HepG2 (cell line): Measurements from ENCODE around the gene PDK2. TPM values are rescaled to one million over a fixed set of nuclear protein-coding genes. Genes with fewer than 3 reads are reported as not detected.

Experiments used
- BRF2 ChIP-seq: sonication (generic); formaldehyde crosslinking; IDR thresholded peaks from 2 replicates; pipeline ENCODE4 v1.8.1; 2022; ENCODE audit warnings: mild to moderate bottlenecking, missing genetic modification reagents
- DBP ChIP-seq: sonication (generic); formaldehyde crosslinking; IDR thresholded peaks from 2 replicates; pipeline ENCODE4 v1.4.0; 2020; ENCODE audit warnings: missing genetic modification reagents; ENCODE audit errors: not compliant biosample characterization
- GLI4 ChIP-seq: sonication (generic); formaldehyde crosslinking; IDR thresholded peaks from 2 replicates; pipeline ENCODE4 v1.5.1; 2020; ENCODE audit warnings: missing genetic modification reagents, mild to moderate bottlenecking, moderate library complexity, borderline replicate concordance
- PITX1 ChIP-seq: sonication (generic); formaldehyde crosslinking; IDR thresholded peaks from 2 replicates; pipeline ENCODE4 v1.5.1; 2020; ENCODE audit warnings: mild to moderate bottlenecking, missing genetic modification reagents
- POGK ChIP-seq: sonication (generic); formaldehyde crosslinking; conservative IDR thresholded peaks from 2 replicates; pipeline ENCODE4 v1.8.0; 2022; ENCODE audit warnings: mild to moderate bottlenecking, moderate library complexity, missing genetic modification reagents
- RAD51 ChIP-seq: fragments of 450-650 bp; IDR thresholded peaks from 2 replicates; pipeline ENCODE4 v1.6.1; 2016; ENCODE audit warnings: borderline replicate concordance
- RBAK ChIP-seq: sonication (generic); formaldehyde crosslinking; IDR thresholded peaks from 2 replicates; pipeline ENCODE4 v1.5.1; 2020; ENCODE audit warnings: mild to moderate bottlenecking, missing genetic modification reagents
- RCOR2 ChIP-seq: IDR thresholded peaks from 2 replicates; pipeline ENCODE4 v1.6.1; 2016; ENCODE audit warnings: missing biosample characterization, missing genetic modification reagents
- RXRA ChIP-seq: sonication (generic); formaldehyde crosslinking; IDR thresholded peaks from 2 replicates; pipeline ENCODE4 v1.5.1; 2020; ENCODE audit warnings: missing genetic modification reagents
- SOX6 ChIP-seq, 2 experiments: fragments of 450-650 bp in 1 of 2; sonication (generic) in 1 of 2; formaldehyde crosslinking in 1 of 2; IDR thresholded peaks; 2 replicates each; pipeline versions ENCODE4 v1.4.0 to v1.6.1; 2017 to 2020; ENCODE audit warnings: antibody characterized with exemption in 1 of 2, mild to moderate bottlenecking in 1 of 2, missing genetic modification reagents in 1 of 2
- U2AF1 ChIP-seq: fragments of 200-400 bp; formaldehyde crosslinking; optimal IDR thresholded peaks from 2 replicates; pipeline ENCODE3; 2017; ENCODE audit warnings: mild to moderate bottlenecking, low read depth, low read length
- ZFYVE20 ChIP-seq: sonication (generic); formaldehyde crosslinking; IDR thresholded peaks from 2 replicates; pipeline ENCODE4 v1.8.0; 2023; ENCODE audit warnings: low read depth, mild to moderate bottlenecking, moderate library complexity, missing genetic modification reagents, borderline replicate concordance
- ZNF20 ChIP-seq: sonication (generic); formaldehyde crosslinking; IDR thresholded peaks from 2 replicates; pipeline ENCODE4 v1.4.0; 2020; ENCODE audit warnings: mild to moderate bottlenecking, moderate library complexity, missing genetic modification reagents
- ZNF274 ChIP-seq: sonication (generic); formaldehyde crosslinking; IDR thresholded peaks from 2 replicates; pipeline ENCODE4 v1.5.1; 2020; ENCODE audit warnings: mild to moderate bottlenecking, missing genetic modification reagents
- ZNF382 ChIP-seq: sonication (generic); formaldehyde crosslinking; IDR thresholded peaks from 2 replicates; pipeline ENCODE4 v1.5.0; 2020; ENCODE audit warnings: missing genetic modification reagents, mild to moderate bottlenecking, borderline replicate concordance
- ZNF496 ChIP-seq: sonication (generic); formaldehyde crosslinking; IDR thresholded peaks from 2 replicates; pipeline ENCODE4 v1.8.1; 2023; ENCODE audit warnings: mild to moderate bottlenecking, moderate library complexity, missing genetic modification reagents; ENCODE audit not compliant: insufficient replicate concordance
- ZNF503 ChIP-seq: sonication (generic); formaldehyde crosslinking; IDR thresholded peaks from 2 replicates; pipeline ENCODE4 v1.4.0; 2020; ENCODE audit warnings: missing genetic modification reagents
- ZNF777 ChIP-seq: sonication (generic); formaldehyde crosslinking; IDR thresholded peaks from 2 replicates; pipeline ENCODE4 v1.4.0; 2020; ENCODE audit warnings: missing genetic modification reagents
- ZNF790 ChIP-seq: sonication (generic); formaldehyde crosslinking; IDR thresholded peaks from 2 replicates; pipeline ENCODE4 v1.8.0; 2022; ENCODE audit warnings: missing genetic modification reagents, mild to moderate bottlenecking, borderline replicate concordance
- ZUFSP ChIP-seq: sonication (generic); formaldehyde crosslinking; IDR thresholded peaks from 2 replicates; pipeline ENCODE4 v1.9.0; 2021; ENCODE audit warnings: missing genetic modification reagents, mild to moderate bottlenecking, borderline replicate concordance
- polyA plus RNA-seq, 8 experiments: library from polyadenylated mRNA; depleted of rRNA in 3 of 8; stranded (reverse) in 7 of 8; unstranded in 1 of 8; fragments of >200 nt; fragmentation: Illumina TruSeq in 4 of 8; extraction: Trizol in 4 of 8; gene quantifications; 2 replicates each; pipeline versions ENCODE4 v1.2.1 to v1.2.3, GENCODE V29; 2011 to 2016; ENCODE audit warnings: low read depth in 4 of 8, missing spikeins in 1 of 8, mixed read lengths in 1 of 8; ENCODE audit not compliant: insufficient read depth in 1 of 8
- total RNA-seq, 5 experiments: library from RNA; depleted of rRNA; stranded (reverse); fragments of >200 nt; fragmentation: Illumina TruSeq; extraction: Trizol; gene quantifications; 2 replicates each; pipeline ENCODE4 v1.2.3, GENCODE V29; 2016; ENCODE audit warnings: low read depth in 1 of 5

PDK2 gene
- total and polyA plus RNA-seq, 2 of the 13 experiments (the other 11 are each of a cell fraction or from before 2014, with no cell fraction given): 18.5 to 59.7 TPM

- TF ChIP-seq DBP (CRISPR knock-in tag): no peak
- 0 out of 2 replicates have a peak, but pooled peaks have one; percentile 36 for TF ChIP-seq ZNF790
- peak; percentile 89 for TF ChIP-seq RAD51
- TF ChIP-seq ZUFSP: no peak
- TF ChIP-seq ZNF496: no peak
- TF ChIP-seq PITX1 (CRISPR knock-in tag): peak; percentile 49; the same call in 1 of the 2 replicates
- 0 out of 2 replicates have a peak, but pooled peaks have one; percentile 51 for TF ChIP-seq ZNF274 (CRISPR knock-in tag)
- no peak for TF ChIP-seq POGK
- no peak for TF ChIP-seq ZNF382 (CRISPR knock-in tag)
- 0 out of 2 replicates have a peak, but pooled peaks have one; percentile 75 for TF ChIP-seq ZNF20 (CRISPR knock-in tag)
- TF ChIP-seq ZNF503 (CRISPR knock-in tag): peak; percentile 3
- TF ChIP-seq RXRA (CRISPR knock-in tag): peak; percentile 66; the same call in 1 of the 2 replicates
- TF ChIP-seq RBAK (CRISPR knock-in tag): no peak
- TF ChIP-seq ZNF777 (CRISPR knock-in tag): peak; percentile 94
- no peak; the same call in 1 of the 2 replicates for TF ChIP-seq RCOR2
- 0 out of 2 replicates have a peak, but pooled peaks have one; percentile 75 for TF ChIP-seq ZFYVE20 (CRISPR knock-in tag)
- no peak for TF ChIP-seq U2AF1
- TF ChIP-seq BRF2 (CRISPR knock-in tag): no peak
- no peak for TF ChIP-seq SOX6 (IDR thresholded peaks at IDR 0.05)
- peak; percentile 74 for TF ChIP-seq SOX6 (CRISPR knock-in tag; IDR thresholded peaks at IDR 0.05)
- no peak for TF ChIP-seq GLI4 (CRISPR knock-in tag)
These were observed at the start of gene PDK2 (continued) for GRCh38 chr17:50094753-50095619.
